HG02870 (cell line): ENCODE results near the gene SEC23A.
A peak's percentile ranks its signal among the peaks of the same experiment; 100 is the strongest.

Experiments used
- ATAC-seq: cut with Tn5 transposase; IDR thresholded peaks from one replicate; pipeline ENCODE4 v1.9.1; 2021; ENCODE audit warnings: mild to moderate bottlenecking, moderate library complexity; ENCODE audit not compliant: unreplicated experiment

The SEC23A gene

GRCh38 chr14:38994731-38995130 is 108.3 kb downstream of the SEC23A start:
- no peak for ATAC-seq

GRCh38 chr14:38993981-38994380 is 109.1 kb downstream of the SEC23A start:
- no peak for ATAC-seq

GRCh38 chr14:38992067-38992844 is 110.8 kb downstream of the SEC23A start:
- ATAC-seq, result no peak

- ATAC-seq, result no peak
Measured at GRCh38 chr14:38991299-38991698, 111.7 kb downstream of the SEC23A start.

GRCh38 chr14:38989922-38990546 is 113.0 kb downstream of the SEC23A start:
- ATAC-seq, result peak; percentile 89

- no peak for ATAC-seq
Measured at GRCh38 chr14:38987781-38988180, 115.3 kb downstream of the SEC23A start.

- ATAC-seq, result no peak
Measured at GRCh38 chr14:38982837-38983236, 120.2 kb downstream of the SEC23A start.

- ATAC-seq, result no peak
Measured at GRCh38 chr14:38982278-38982677, 120.8 kb downstream of the SEC23A start.
